Common myeloid progenitor, CD34-positive (primary cell): ENCODE results near the gene NUTM2G. TPM values are rescaled to one million over a fixed set of nuclear protein-coding genes. Genes with fewer than 3 reads are reported as not detected.
"Not testable (repeated sequence)": the region's sequence is repeated elsewhere in the genome, so short reads cannot be mapped to it uniquely, and the experiment has no call there.

Experiments used
- CTCF ChIA-PET: fragments of 350-600 bp; sonication (Branson Sonifier 250); formaldehyde crosslinking; loops from one replicate; lab custom pipeline; 2021; ENCODE audit warnings: antibody characterized with exemption; lab: Charles Lee
- POLR2A ChIA-PET: fragments of 350-600 bp; sonication (Branson Sonifier 250); formaldehyde crosslinking; loops from one replicate; lab custom pipeline; 2021; ENCODE audit warnings: antibody characterized with exemption; lab: Charles Lee
- DNase-seq, 3 donors: peaks; one replicate each; pipeline versions ENCODE4 v3.0.0 to v3.0.0-alpha.2; 2013
- H3K27ac ChIP-seq, 2 experiments: 1 replicate in 1 of 2; 2 replicates in 1 of 2; pipeline ENCODE4 v1.7.0; 2013; ENCODE audit warnings: inconsistent platforms in 2 of 2, low read length in 2 of 2, mild to moderate bottlenecking in 2 of 2, low read depth in 1 of 2, moderate library complexity in 1 of 2; ENCODE audit not compliant: severe bottlenecking in 2 of 2, insufficient read depth in 1 of 2, poor library complexity in 1 of 2
- H3K27me3 ChIP-seq, 5 experiments: replicated peaks in 2 of 5; 1 replicate in 3 of 5; 2 replicates in 2 of 5; pipeline versions ENCODE4 v1.6.1 to v1.7.0; 2013; ENCODE audit warnings: low read length in 4 of 5, mild to moderate bottlenecking in 2 of 5, moderate library complexity in 2 of 5, inconsistent platforms in 1 of 5; ENCODE audit not compliant: insufficient read depth in 5 of 5, control insufficient read depth in 4 of 5
- H3K36me3 ChIP-seq, 4 experiments: 1 replicate in 2 of 4; 2 replicates in 2 of 4; pipeline versions ENCODE4 v1.6.1 to v1.7.0; 2013; ENCODE audit warnings: low read length in 3 of 4, control low read depth in 1 of 4, mild to moderate bottlenecking in 1 of 4; ENCODE audit not compliant: control insufficient read depth in 4 of 4, insufficient read depth in 4 of 4
- H3K4me1 ChIP-seq, 4 experiments: 1 replicate in 3 of 4; 2 replicates in 1 of 4; pipeline versions ENCODE4 v1.6.1 to v1.7.1; 2013; ENCODE audit warnings: low read length in 3 of 4, mild to moderate bottlenecking in 3 of 4, control low read depth in 1 of 4, inconsistent platforms in 1 of 4, moderate library complexity in 1 of 4; ENCODE audit not compliant: control insufficient read depth in 4 of 4, insufficient read depth in 4 of 4; ENCODE audit errors: control extremely low read depth in 1 of 4
- H3K4me3 ChIP-seq, 7 experiments: 1 replicate in 4 of 7; 2 replicates in 3 of 7; pipeline versions ENCODE4 v1.5.1 to v1.7.0; 2013; ENCODE audit warnings: mild to moderate bottlenecking in 7 of 7, low read length in 6 of 7, moderate library complexity in 6 of 7, inconsistent platforms in 2 of 7, low read depth in 2 of 7, control low read depth in 1 of 7; ENCODE audit not compliant: insufficient read depth in 4 of 7, control insufficient read depth in 1 of 7; ENCODE audit errors: extremely low read depth in 1 of 7
- H3K9me3 ChIP-seq, 5 experiments: 1 replicate in 4 of 5; 2 replicates in 1 of 5; pipeline versions ENCODE4 v1.6.1 to v1.7.1; 2013; ENCODE audit warnings: low read length in 4 of 5, mild to moderate bottlenecking in 2 of 5, inconsistent platforms in 1 of 5, low read depth in 1 of 5, moderate library complexity in 1 of 5; ENCODE audit not compliant: control insufficient read depth in 4 of 5, insufficient read depth in 2 of 5; ENCODE audit errors: control extremely low read depth in 1 of 5
- WGBS: methylation state at CpG from one replicate; pipeline ENCODE4 v1.1.5; 2013; ENCODE audit not compliant: insufficient coverage; 5-methylcytosine and 5-hydroxymethylcytosine counted together
- polyA plus RNA-seq: library from polyadenylated mRNA; unstranded; fragments of 120-200 nt; gene quantifications from one replicate; pipeline ENCODE4 v1.2.1, GENCODE V29; 2013

NUTM2G gene
- polyA plus RNA-seq, result 0.28 TPM

- CTCF ChIA-PET, POLR2A ChIA-PET, DNase-seq, H3K4me1 ChIP-seq, H3K36me3 ChIP-seq, H3K27ac ChIP-seq, H3K27me3 ChIP-seq, H3K9me3 ChIP-seq, H3K4me3 ChIP-seq: not testable (repeated sequence)
- WGBS, result no CpG with 5 or more reads among the region's 3 CpGs
Measured at GRCh38 chr9:96928543-96928942, at the start of gene NUTM2G. TSS of gene NUTM2G (plus strand) at chr9:96928843. CDS start at chr9:96929025, 182 bp downstream.

GRCh38 chr9:96883922-96884321, 44.7 kb upstream of the NUTM2G start:
- CTCF ChIA-PET, result no interaction called here
- Histone ChIP-seq H3K27ac (no peak overlapping the region), H3K4me3 (no peak overlapping the region), H3K4me1 (no peaks in the 10 kb centered on the region), H3K27me3 (peaks cover 0 to 15% (median 0%) of the 10 kb centered on the region in 5 experiments), H3K9me3 (no peaks in the 10 kb centered on the region), H3K36me3 (no peaks in the 10 kb centered on the region)
- no peak for DNase-seq
- 80% methylated on average over 1 of the region's 1 CpG for WGBS
- POLR2A ChIA-PET, result no interaction called here

- ChIA-PET POLR2A (no interaction called here), CTCF (no interaction called here)
- Histone ChIP-seq H3K9me3 (no peaks in the 10 kb centered on the region), H3K4me3 (no peak overlapping the region), H3K27ac (no peak overlapping the region), H3K36me3 (no peaks in the 10 kb centered on the region), H3K27me3 (peaks cover 0 to 11% (median 0%) of the 10 kb centered on the region in 5 experiments), H3K4me1 (no peaks in the 10 kb centered on the region)
- DNase-seq, result no peak
- 100% methylated on average over 2 of the region's 2 CpGs for WGBS
Measured at GRCh38 chr9:96884443-96884842, 44.2 kb upstream of the NUTM2G start.

DNA sequence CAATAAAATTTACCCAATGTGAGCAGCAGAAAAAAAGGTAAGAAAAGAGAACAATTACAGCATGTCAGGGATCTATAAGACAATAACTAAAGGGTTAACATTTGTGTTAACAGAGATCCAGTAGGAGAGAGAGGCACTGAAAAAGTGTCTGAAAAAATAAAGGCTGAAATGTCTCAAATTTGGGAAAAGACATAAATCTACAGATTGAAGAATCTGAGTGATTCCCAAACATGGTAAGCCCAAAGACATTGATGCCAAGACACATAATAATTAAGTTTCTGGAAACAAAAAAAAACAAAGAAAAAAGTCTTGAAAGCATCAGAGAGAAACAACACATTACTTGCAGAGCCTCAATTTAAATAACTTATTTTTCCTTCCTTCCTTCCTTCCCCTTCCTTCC, 43.2 kb upstream of the NUTM2G start:
- Histone ChIP-seq H3K27me3 (peaks cover 0 to 4% (median 0%) of the 10 kb centered on the region in 5 experiments), H3K4me1 (no peaks in the 10 kb centered on the region), H3K4me3 (no peak overlapping the region), H3K27ac (no peak overlapping the region), H3K9me3 (no peaks in the 10 kb centered on the region), H3K36me3 (peaks cover 0 to 4% (median under 1%) of the 10 kb centered on the region in 4 experiments)
- CTCF ChIA-PET, result no interaction called here
- no peak for DNase-seq
- POLR2A ChIA-PET, result no interaction called here

DNA sequence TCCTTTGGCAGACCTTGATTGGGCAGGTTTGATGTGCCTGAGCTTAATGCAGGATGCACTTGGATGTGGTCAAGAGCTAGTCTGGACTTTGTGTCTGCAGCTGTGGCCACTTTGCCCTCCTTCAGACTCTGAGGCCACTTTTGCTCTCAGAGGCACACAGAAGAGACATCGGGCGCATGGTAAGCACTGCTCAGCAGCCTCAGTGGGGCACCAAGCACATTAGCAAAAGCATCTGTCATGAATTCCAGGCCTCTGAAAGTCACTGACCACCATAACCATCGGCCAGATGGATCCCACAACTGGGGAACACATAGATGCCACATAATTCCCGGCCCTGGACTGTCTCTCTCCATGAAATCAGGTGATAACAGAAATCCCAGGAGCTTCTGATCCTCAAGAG, 40.1 kb upstream of the NUTM2G start:
- POLR2A ChIA-PET, result interaction anchor here (0.5 kb wide), 1 partner anchor 409 kb away, joined by 3 read pairs; no protein-coding TSS in a partner anchor
- DNase-seq, result no peak
- Histone ChIP-seq H3K27me3 (no peaks in the 10 kb centered on the region), H3K27ac (no peak overlapping the region), H3K4me1 (no peaks in the 10 kb centered on the region), H3K9me3 (no peaks in the 10 kb centered on the region), H3K36me3 (peaks cover 0 to 13% (median 5%) of the 10 kb centered on the region in 4 experiments), H3K4me3 (no peak overlapping the region)
- WGBS, result 97% methylated on average over 4 of the region's 4 CpGs
- CTCF ChIA-PET, result no interaction called here

DNA sequence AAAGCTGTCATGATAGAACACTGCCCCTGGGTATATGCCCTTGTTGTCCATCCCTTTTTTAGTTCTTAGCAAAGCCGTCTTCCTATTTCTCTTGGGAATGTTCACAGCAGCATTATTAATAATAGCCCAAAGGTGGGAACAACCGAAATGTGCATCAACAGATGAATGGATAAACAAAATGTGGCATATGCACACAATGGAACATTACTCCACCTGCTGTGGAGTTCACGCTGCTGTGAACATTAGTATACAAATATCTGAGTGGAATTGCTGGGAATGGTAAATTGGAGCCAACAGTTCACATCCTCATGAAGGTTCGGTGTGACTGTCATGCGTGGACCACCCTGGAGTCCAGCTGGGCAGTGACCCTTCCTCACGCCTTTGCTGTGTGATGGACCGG, 36.5 kb upstream of the NUTM2G start:
- no peaks in the 10 kb centered on the region for H3K9me3 ChIP-seq
- WGBS, result 100% methylated on average over 6 of the region's 7 CpGs
- no peak overlapping the region for H3K4me3 ChIP-seq
- no peaks in the 10 kb centered on the region for H3K27me3 ChIP-seq
- POLR2A ChIA-PET, result no interaction called here
- H3K4me1 ChIP-seq, result no peaks in the 10 kb centered on the region
- H3K27ac ChIP-seq, result no peak overlapping the region
- CTCF ChIA-PET, result no interaction called here
- no peak for DNase-seq
- peaks cover 7 to 27% (median 13%) of the 10 kb centered on the region in 4 experiments for H3K36me3 ChIP-seq

DNA sequence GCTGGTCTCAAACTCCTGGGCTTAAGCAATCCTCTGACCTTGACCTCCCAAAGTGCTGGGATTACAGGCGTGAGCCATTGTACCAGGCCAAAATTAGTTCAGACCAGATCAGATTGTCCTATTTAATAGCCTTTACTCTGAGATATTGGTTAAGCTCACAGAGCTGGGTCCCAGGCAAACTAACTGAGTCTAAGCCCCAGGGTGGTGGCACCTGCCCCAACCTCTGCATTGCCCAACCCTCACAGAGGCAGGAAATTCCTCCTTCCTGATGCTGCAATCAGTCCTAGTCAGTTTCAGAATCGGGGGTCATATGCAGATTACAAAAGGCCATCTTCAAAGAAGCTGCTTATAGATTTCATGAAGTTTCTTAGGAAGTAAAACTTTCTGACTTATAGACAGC, 28.6 kb upstream of the NUTM2G start:
- H3K9me3 ChIP-seq, DNase-seq, H3K27ac ChIP-seq, H3K4me3 ChIP-seq, POLR2A ChIA-PET, H3K27me3 ChIP-seq, CTCF ChIA-PET, H3K4me1 ChIP-seq: not testable (repeated sequence)
- WGBS, result no CpG with 5 or more reads among the region's 2 CpGs
- H3K36me3 ChIP-seq, result peaks cover 0 to 11% (median 9%) of the 10 kb centered on the region in 4 experiments
